Measurements from ENCODE around the gene ECT2.
"Not testable (repeated sequence)": the region's sequence is repeated elsewhere in the genome, so short reads cannot be mapped to it uniquely, and the experiment has no call there.

Gene ECT2, protein sequence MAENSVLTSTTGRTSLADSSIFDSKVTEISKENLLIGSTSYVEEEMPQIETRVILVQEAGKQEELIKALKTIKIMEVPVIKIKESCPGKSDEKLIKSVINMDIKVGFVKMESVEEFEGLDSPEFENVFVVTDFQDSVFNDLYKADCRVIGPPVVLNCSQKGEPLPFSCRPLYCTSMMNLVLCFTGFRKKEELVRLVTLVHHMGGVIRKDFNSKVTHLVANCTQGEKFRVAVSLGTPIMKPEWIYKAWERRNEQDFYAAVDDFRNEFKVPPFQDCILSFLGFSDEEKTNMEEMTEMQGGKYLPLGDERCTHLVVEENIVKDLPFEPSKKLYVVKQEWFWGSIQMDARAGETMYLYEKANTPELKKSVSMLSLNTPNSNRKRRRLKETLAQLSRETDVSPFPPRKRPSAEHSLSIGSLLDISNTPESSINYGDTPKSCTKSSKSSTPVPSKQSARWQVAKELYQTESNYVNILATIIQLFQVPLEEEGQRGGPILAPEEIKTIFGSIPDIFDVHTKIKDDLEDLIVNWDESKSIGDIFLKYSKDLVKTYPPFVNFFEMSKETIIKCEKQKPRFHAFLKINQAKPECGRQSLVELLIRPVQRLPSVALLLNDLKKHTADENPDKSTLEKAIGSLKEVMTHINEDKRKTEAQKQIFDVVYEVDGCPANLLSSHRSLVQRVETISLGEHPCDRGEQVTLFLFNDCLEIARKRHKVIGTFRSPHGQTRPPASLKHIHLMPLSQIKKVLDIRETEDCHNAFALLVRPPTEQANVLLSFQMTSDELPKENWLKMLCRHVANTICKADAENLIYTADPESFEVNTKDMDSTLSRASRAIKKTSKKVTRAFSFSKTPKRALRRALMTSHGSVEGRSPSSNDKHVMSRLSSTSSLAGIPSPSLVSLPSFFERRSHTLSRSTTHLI

DNA sequence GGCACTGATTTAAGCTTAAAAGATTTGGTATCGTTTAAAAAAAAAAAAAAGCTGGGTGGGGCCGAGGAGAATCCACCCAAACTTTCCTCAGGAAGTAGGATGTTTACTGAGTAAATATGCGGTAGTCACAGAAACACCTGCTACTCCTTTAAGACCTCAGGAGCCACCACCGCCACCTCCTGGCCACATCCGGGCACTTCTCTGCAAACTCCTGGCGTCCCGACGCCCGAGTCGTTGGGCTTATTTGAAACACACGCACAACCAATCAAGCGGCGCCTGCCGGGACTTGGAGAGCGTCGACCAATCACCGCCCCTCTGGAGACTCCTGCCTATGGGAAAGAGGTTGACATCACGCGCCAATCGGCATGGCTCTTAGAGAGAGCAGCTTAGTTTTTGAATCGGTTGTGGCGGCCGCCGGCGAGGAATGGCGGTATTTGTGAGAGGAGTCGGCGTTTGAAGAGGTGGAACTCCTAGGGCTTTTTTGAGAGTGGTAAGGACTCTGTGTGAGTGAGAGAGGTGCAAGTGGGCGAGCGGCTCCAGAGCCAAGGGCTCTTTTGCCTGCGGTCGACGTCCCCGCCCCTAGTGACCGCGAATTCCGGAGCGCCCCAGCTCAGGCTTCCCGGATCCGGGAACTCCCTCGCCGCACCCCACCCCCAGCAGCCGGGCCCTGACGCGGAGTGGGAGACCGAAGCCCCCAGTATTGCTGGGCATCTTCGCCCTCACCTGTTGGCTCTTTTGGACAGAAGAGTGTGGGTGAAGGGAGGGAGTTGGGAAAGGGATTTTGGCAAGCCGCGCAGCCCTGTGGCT is at the start of gene ECT2:
Gene ECT2 (plus strand): TSS at position 359 of the 807 bp plus-strand sequence. CDS start 3,805 bp downstream, outside the sequence.
- peak; percentile 92 to 96 for DNase-seq (ENCODE audit: low read depth in 2 of 2)

DNA sequence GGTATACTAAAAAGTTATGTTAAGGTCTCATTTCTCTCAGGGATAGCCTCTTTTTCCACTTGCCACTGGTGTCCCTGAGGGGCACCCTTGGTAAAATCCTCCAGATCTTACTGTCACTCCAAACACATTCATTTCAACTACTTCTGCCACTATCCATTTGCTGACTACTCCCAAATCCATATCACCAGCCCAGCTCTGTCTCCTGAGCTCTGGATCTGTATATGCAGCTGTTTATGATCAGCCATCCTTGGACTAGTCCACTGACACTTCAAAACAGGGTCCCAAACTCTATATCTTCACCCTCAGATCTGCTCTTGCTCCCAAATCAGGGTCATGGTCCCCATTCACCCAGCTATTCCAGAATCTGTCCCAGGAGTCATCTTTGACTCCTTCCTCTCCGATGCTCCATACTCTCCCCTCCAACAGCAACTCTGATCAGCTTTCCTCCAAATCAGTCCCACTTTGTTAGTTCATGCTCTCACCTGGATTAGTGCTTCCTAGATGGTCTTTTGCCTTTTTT is 49.5 kb upstream of the ECT2 start:
- DNase-seq (ENCODE audit: low read depth in 2 of 2), result no peak

DNA sequence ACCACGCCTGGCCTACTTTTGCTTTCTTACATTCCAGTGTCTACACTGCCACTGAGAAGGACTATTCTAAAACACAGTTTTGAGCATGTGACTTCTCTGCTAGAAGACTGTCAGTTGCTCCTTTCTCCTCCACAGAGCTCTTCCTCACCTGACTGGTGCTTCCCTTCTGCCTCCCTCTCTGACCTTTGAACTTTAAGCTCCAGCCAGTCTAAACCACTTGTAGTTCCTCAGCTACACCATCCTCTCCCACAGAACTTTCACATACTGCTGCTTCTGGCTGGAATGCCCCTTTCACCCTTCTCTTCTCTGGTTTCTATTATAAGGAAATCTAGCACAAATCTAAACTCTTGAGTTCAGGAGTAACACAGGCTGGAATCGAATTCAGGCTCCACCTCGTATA is 48.8 kb upstream of the ECT2 start:
- no peak for DNase-seq (ENCODE audit: low read depth in 2 of 2)

DNA sequence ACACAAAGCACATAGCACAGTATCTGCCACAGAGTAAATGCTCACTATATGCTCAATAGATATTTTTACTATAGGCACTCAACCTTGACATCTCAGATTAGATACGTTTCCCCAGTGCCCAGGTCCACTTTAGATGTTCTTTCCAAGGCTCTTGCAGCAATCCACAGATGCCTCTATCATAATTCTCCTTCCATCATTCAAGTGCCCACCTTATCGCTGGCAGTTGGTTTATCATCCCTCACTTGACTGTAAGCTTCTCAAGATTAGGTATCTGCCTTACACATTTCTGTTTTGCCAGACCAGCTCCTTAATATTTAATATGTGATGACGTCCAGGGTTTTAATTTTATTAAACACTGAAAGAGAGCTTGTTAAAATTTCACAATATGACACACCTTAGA is 48.3 kb upstream of the ECT2 start:
- DNase-seq (ENCODE audit: low read depth in 2 of 2), result no peak

DNA sequence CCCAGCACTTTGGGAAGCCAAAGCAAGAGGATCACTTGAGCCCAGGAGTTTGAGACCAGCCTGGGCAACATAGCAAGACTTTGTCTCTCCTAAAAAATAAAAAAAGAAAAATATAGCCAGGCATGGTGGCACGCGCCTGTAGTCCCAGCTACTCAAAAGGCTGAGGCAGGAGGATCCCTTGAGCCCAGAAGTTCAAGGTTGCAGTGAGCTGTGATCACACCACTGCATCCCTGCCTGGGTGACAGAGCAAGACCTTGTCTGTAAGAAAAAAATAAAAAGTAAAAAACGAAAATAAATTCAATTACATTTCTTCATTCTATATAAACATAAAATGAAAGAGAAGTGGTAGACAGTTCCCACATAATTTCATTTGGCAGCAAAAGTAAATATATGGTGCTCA is 47.8 kb upstream of the ECT2 start:
- not testable (repeated sequence) for DNase-seq (ENCODE audit: low read depth in 2 of 2)

DNA sequence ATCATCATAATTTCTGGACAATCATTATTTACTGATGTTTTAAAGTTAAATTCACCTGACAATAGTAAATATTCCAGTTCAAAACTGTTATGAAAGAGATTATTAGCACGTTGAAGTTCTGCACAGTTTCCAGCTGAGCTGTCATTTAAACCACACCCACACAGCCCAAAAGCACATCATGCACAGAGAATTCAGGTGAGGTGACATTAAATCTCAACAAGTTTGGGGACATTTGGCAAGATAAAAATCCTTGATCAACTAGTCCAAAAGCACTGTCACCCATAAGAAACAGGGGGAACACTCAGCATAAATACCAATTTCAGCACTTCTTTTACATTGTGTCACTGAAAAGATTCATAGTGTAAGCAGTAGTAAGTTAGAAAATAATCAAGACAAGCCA is 46.5 kb upstream of the ECT2 start:
- DNase-seq (ENCODE audit: low read depth in 2 of 2), result no peak

DNA sequence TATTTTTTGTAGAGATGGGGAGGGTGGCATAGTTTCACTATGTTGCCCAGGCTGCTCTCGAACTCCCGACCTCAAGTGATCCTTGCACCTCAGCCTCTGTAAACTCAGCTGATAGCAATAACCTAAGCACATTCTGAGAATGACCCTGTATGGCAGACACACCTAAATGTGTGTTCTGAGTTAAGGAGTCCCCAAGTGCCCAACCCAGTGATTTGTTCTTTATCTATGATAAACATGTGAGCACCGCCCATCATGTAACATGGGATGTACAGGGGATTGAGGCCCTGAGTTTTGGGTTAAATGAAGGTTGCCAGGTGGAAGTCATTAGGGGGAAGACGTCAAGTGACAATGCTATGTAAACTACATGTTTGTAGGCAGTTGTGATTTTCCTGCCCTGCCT is 45.4 kb upstream of the ECT2 start:
- DNase-seq (ENCODE audit: low read depth in 2 of 2), result no peak

DNA sequence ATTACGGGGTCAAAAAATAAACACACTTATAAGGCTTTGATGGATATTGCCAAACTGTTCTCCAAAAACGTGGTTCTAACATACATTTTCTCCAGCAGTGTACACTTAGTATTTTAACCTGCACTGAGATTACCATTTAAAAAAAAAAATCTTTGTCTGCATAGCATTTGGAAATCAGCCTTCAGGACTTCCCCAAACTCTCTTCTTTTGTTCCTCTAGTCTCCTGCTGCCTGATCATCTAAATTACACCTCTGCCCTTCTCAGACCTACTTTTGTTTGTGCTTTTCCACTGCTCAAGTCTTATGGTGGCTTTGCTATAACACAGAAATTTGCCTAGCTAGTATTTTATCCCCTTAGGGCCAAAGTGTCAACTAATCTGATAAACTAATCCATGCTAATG is 43.5 kb upstream of the ECT2 start:
- no peak for DNase-seq (ENCODE audit: low read depth in 2 of 2)

DNA sequence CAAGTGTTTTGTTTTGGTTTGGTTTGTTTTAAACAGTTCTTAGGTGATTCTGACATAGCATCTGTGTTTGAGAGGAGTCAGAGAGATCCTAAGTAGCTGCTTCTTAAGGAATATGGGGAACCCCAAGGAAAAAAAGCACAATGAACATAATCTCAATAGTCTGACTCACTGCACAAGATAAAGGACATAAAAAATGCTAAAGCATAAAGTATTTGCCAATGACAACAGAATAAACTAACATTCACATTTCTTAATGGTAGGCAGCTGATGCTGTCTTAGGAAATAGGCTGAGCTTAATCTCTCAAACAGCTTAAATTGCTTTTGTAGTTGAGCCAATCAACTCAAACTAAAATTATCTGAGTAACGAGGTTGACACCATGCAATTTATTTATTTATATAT is 42.6 kb upstream of the ECT2 start:
- DNase-seq (ENCODE audit: low read depth in 2 of 2), result no peak

DNA sequence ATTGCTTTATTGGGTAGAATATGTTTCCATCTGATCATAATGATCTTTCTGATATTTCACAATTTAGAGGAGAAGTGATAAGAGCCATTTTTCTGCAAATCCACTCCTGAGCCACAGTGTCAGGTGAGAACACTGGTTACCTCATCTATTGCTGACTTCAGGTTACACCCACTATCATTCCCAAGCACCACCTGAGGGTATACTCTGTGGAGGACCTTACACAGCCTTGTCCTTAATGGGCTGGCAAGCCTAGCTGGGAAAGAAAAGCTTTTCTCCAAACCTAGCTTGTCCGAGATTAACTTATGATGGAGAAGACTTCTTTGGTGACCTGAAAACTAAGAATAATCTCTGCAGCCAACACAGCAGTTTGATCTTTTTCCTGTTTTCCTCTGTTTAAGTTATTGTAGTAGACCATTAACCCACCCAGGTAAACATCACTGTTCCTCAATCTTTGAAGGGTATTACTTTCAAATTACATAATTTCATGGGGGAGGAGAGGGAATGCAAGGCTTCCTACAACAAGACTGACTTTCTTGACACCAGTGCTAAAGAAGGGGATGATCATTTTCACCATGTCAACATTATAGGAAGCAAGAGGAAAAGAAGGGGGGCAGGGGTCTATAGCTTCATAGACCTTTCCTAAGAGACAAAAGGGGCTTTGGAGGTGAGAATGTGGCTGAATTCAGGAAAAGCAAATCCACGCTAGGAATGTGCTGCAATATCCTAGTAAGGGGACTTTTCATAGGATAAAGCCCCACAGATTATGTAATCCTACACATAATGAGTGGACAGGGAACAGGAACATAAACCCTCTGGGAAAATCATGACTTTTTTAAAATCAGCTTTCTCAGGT is 41.4 kb upstream of the ECT2 start:
- DNase-seq (ENCODE audit: low read depth in 2 of 2), result no peak

DNA sequence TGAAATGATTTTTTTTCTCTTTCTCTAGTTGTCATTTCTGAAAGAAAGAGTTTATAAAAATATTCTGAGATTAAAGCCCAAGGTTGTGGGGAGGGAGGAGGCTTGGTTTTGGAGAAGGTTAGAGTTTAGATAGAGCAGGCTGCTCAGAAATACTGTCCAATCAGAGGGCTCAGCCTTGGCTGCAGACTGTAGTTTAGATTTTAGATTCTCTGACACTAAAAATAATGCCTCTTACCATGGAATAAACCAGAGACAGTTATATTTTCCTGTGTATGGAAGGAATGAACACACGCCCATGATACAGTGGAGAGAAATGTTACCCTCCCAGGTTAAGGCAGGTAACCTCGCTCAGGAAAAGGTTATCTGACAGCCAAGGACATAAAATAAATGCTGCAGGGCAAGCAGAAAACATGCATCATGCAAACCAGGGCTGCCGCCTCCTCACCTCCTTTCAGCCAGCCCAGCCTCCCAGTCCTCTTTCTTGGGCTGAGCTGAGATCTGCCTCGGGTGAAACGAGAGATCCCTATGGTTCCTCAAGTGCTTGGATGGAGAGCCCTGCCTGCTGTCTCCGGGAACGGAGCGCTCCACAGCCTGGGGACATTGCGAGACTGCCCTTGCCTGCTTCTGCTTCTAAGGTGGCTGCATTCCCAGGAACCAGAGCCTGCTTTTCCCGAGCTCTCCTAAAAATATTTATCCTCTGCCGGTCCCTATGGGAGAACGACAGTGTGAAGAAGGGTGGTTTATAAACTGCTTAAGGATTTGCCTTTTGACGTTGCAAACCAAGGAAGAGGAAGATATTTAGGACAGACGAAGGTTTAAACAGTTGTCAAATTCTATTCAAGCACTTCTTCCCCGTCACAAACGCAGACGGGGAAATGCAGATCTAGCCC is 40.5 kb upstream of the ECT2 start:
- DNase-seq (ENCODE audit: low read depth in 2 of 2), result peak in 1 of 2 donors; percentile 5

DNA sequence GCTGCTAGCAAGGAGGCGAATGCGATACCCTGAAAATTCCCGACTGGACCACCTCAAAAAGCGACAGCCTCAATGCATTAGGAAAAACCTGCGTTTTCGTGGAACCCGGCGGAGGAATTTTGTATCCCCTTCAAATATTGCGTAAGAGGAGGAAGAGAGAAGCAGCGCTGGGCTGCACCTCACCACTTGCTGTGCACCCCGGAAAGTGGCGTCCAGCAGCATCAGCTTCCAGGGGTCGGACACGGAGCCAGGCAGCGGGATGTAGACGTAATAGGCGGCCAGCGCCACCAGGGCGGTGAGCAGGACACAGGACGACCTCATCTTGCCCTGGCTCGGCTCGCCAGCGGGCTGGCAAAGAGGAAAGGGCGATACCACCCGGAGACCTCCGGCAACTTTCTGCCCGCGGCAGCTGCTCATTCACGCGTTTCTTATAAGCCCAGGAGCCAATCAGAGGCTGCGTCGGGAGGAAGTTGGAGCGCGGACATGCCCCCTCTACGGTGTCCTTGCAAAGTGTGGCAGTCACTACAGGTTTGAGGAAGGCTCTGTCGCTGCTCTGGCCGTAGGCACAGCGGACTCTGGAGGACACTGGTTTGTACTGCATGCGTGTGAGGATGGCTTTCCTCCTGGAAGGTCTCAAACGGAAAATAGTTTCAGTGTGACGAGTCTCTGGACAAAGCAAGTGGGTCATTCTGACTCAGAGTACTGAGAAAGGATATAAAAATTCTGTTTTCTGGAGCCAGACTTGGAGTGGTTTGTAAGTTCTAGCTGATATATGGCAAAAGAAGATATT is 39.7 kb upstream of the ECT2 start, which contains the start of gene NCEH1:
Gene NCEH1 (minus strand): TSS at position 404 of the 790 bp plus-strand sequence. CDS start 83 bp downstream, at position 321.
- DNase-seq (ENCODE audit: low read depth in 2 of 2), result peak; percentile 57 to 77

DNA sequence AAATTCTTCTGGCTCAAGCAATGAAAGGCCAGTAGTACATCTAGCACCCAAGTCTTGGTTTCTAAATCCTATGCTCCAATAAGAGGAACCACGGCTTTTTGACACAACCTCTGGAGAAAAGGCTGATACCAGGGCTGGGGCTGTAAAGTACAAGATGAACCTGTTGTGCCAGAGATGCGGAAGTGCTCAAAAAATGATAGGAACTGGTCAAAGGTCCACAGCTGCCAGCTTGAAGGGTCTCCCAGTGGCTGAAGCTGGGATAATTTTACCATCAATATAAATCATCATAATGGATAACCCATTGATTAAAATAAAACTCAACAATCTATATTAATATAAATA is 39.1 kb upstream of the ECT2 start:
- no peak for DNase-seq (ENCODE audit: low read depth in 2 of 2)

DNA sequence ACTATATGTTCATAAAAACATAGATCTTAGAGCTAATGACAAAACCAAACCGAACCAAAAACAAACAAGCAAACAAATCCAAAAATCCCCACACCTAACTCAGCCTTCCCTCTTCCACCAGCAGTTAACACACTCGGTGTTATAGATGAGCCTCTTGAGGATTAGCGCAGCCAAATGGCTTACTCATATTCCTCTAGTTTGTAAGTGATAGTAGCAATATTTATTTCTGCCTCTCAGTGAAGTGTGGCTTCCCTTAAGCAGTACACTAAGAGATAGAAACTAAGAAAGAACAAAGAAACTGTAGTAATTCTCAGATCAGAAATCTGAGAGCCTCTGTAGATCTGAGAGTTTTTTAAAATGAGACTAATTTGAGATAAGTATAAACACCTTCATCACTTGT is 37.2 kb upstream of the ECT2 start:
- no peak for DNase-seq (ENCODE audit: low read depth in 2 of 2)

DNA sequence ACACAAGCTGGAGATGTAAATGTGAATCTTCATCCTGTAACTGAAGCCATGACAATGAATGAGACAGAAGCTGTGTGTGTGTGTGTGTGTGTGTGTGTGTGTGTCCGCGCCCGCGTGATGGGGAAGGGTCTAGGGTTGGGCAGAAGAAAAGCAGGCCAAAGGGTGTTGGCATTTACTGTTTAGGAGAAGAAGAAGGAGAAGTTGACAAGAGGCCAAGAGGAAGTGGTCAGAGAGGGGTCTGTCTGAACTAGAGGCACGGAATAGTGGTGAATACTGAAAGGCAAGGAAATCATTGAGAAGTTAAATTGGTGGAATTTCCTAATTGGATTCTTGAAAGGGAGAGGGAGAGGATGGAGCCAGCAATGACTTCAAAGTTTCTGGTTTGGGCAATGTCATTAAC is 34.0 kb upstream of the ECT2 start:
- no peak for DNase-seq (ENCODE audit: low read depth in 2 of 2)

DNA sequence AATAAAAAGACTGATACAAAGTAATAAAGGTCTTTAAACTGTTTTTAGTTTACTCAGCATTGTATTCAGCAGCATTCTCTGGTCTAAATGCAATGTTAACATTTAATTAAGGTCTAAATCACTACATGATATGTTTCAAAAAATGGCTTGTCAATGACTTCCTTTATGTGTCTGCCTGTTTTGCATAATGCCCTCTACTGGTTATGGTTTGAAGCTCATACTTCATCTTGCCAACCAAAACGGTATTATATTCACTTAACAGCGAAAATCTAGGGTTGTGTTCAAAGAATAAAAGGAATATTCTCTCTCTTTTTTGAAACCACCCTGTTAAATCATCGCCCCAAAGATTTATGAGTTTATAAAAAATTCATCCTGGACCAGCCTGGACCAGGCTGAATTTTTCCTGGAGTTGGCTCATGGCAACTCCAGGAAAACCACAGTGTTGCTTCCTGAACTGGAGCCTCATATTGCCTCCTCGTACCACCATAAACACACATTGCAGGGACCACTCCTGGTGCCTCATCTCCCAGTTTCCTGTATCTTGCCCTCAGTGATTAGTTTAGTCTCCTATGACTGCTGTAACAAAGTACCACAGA is 32.9 kb upstream of the ECT2 start:
- no peak for DNase-seq (ENCODE audit: low read depth in 2 of 2)

DNA sequence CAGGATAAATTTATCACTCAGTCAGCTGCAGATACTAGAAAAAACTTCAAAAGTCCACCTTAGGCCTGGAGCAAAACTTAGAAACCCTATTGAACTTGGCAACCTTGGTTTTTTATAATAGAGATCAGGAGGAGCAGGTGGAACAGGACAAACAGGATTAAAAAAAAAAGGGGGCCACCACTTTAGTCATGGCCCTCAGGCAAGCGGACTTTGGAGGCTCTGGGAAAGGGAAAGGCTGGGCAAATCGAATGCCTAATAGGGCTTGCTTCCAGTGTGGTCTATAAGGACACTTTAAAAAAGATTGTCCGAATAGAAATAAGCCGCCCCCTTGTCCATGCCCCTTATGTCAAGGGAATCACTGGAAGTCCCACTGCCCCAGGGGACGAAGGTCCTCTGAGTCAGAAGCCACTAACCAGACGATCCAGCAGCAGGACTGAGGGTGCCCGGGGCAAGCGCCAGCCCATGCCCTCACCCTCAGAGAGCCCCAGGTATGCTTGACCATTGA is 27.9 kb upstream of the ECT2 start:
- not testable (repeated sequence) for DNase-seq (ENCODE audit: low read depth in 2 of 2)

DNA sequence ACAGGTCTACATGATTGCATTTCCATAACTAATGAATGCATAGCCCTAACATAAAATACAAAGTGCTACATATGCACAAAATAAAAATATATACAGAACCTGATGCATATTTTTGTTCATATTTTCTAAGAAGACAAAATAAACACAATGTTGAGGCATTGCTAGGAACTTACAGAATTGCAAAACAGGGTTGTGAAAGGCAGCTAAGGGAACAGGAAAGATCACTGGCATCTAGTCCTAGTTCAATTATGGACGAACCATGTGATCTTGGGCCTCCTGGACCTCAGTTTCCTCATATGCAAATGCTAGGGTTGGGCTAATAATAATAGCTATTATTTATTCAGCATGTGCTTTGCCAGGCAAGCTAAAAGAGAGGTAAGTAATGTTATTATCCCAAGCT is 24.1 kb upstream of the ECT2 start:
- DNase-seq (ENCODE audit: low read depth in 2 of 2), result no peak
